GM12878 (cell line): ENCODE data around the gene ITGA5. TPM values are rescaled to one million over a fixed set of nuclear protein-coding genes. Genes with fewer than 3 reads are reported as not detected.

Experiments used
- ATAC-seq: fragments of 200-7000 bp; cut with Tn5 transposase; 3 replicates; pipeline ENCODE4 v1.9.1; 2020; ENCODE audit warnings: mild to moderate bottlenecking, moderate library complexity
- BruUV-seq: library from RNA; stranded (reverse); fragments of 400-500 nt; replicated peaks from 2 replicates; lab custom pipeline; 2021; lab: Mats Ljungman, UMichigan
- CTCF ChIA-PET: fragments of 300-600 bp; sonication (Branson Sonifier 250); formaldehyde crosslinking; extraction: SDS; loops from one replicate; lab custom pipeline; 2021; ENCODE audit warnings: inconsistent platforms; lab: Yijun Ruan, JAX
- POLR2A ChIA-PET: fragments of 350-600 bp; formaldehyde crosslinking; extraction: SDS; loops from one replicate; lab custom pipeline; 2021; ENCODE audit warnings: inconsistent platforms; lab: Charles Lee
- RAD21 ChIA-PET: fragments of 300-600 bp; sonication (Branson Sonifier 250); formaldehyde crosslinking; loops from one replicate; lab custom pipeline; 2023; ENCODE audit warnings: antibody characterized with exemption; ENCODE audit not compliant: unreplicated experiment; lab: Charles Lee
- SMC1A ChIA-PET: fragments of 300-600 bp; sonication (Branson Sonifier 250); formaldehyde crosslinking; loops from one replicate; lab custom pipeline; 2023; ENCODE audit not compliant: unreplicated experiment, uncharacterized antibody; lab: Charles Lee
- DNase-seq: peaks from one replicate; pipeline ENCODE4 v3.0.0-alpha.2; 2011; ENCODE audit warnings: low read depth, low spot score
- FAIRE-seq: peaks from 3 replicates; lab custom pipeline; 2011; peaks lifted over from hg19 to GRCh38; lab: Jason Lieb, UNC
- H2AFZ ChIP-seq: 2 replicates; pipeline ENCODE4 v1.6.0; 2011; ENCODE audit warnings: low read depth, low read length, control low read depth; ENCODE audit not compliant: control insufficient read depth
- H3K27ac ChIP-seq: 2 replicates; pipeline ENCODE4 v1.5.1; 2011; ENCODE audit warnings: control low read depth; ENCODE audit not compliant: control insufficient read depth, insufficient read depth
- H3K27me3 ChIP-seq, 2 experiments: replicated peaks in 1 of 2; 2 replicates each; pipeline versions ENCODE4 v1.6.0 to v1.6.1; 2011; ENCODE audit warnings: low read length in 1 of 2; ENCODE audit not compliant: control insufficient read depth in 2 of 2, insufficient read depth in 2 of 2
- H3K36me3 ChIP-seq, 2 experiments: 2 replicates each; pipeline ENCODE4 v1.5.1; 2011; ENCODE audit warnings: low read length in 1 of 2; ENCODE audit not compliant: control insufficient read depth in 2 of 2, insufficient read depth in 2 of 2
- H3K4me1 ChIP-seq: 2 replicates; pipeline ENCODE4 v1.6.1; 2011; ENCODE audit warnings: mild to moderate bottlenecking, low read length, moderate library complexity, mixed read lengths; ENCODE audit not compliant: control insufficient read depth, insufficient read depth
- H3K4me2 ChIP-seq: 2 replicates; pipeline ENCODE4 v1.6.0; 2011; ENCODE audit warnings: control low read depth; ENCODE audit not compliant: control insufficient read depth, insufficient read depth
- H3K4me3 ChIP-seq: fragments of 200-600 bp; sonication (generic); 2 replicates; pipeline ENCODE4 v1.5.1; 2016
- H3K79me2 ChIP-seq: 2 replicates; pipeline ENCODE4 v1.6.0; 2011; ENCODE audit warnings: low read length; ENCODE audit not compliant: control insufficient read depth, insufficient read depth
- H3K9ac ChIP-seq: 2 replicates; pipeline ENCODE4 v1.8.0; 2011; ENCODE audit warnings: low read length, control low read depth, mixed read lengths; ENCODE audit not compliant: control insufficient read depth, insufficient read depth
- H3K9me3 ChIP-seq: replicated peaks from 3 replicates; pipeline ENCODE4 v1.5.1; 2011; ENCODE audit warnings: mild to moderate bottlenecking, low read length; ENCODE audit not compliant: control insufficient read depth, insufficient read depth
- H4K20me1 ChIP-seq: 2 replicates; pipeline ENCODE4 v1.6.0; 2011; ENCODE audit not compliant: control insufficient read depth, insufficient read depth
- CBFB ChIP-seq: IDR thresholded peaks from 2 replicates; pipeline ENCODE4 v1.6.1; 2016; ENCODE audit warnings: antibody characterized with exemption, low read depth
- CREM ChIP-seq: IDR thresholded peaks from 2 replicates; pipeline ENCODE4 v1.6.1; 2014; ENCODE audit warnings: antibody characterized with exemption, low read depth
- ETV6 ChIP-seq, 2 experiments: fragments of 450-650 bp in 1 of 2; IDR thresholded peaks in 1 of 2; conservative IDR thresholded peaks in 1 of 2; 2 replicates each; pipeline ENCODE4 v1.6.1; 2014; ENCODE audit warnings: antibody characterized with exemption in 1 of 2, borderline replicate concordance in 1 of 2, low read depth in 1 of 2, mild to moderate bottlenecking in 1 of 2, moderate library complexity in 1 of 2
- HDAC6 ChIP-seq: fragments of 200-600 bp; sonication (generic); IDR thresholded peaks from one replicate; pipeline ENCODE4 v1.8.0; 2017; ENCODE audit warnings: antibody characterized with exemption; ENCODE audit not compliant: unreplicated experiment
- NBN ChIP-seq: fragments of 450-650 bp; IDR thresholded peaks from 2 replicates; pipeline ENCODE4 v1.6.1; 2016
- PBX3 ChIP-seq: IDR thresholded peaks from 2 replicates; pipeline ENCODE4 v1.6.1; 2011; ENCODE audit warnings: mild to moderate bottlenecking, low read depth, low read length, moderate library complexity; ENCODE audit not compliant: insufficient replicate concordance
- RAD51 ChIP-seq: fragments of 450-650 bp; IDR thresholded peaks from 2 replicates; pipeline ENCODE4 v1.6.1; 2016; ENCODE audit warnings: moderate library complexity, mild to moderate bottlenecking, inconsistent platforms
- SMAD5 ChIP-seq: IDR thresholded peaks from 2 replicates; pipeline ENCODE4 v1.6.1; 2016; ENCODE audit warnings: antibody characterized with exemption, low read depth
- SPI1 ChIP-seq: IDR thresholded peaks from 2 replicates; pipeline ENCODE4 v1.6.1; 2011; ENCODE audit warnings: low read depth, mild to moderate bottlenecking, low read length, moderate library complexity, borderline replicate concordance; ENCODE audit not compliant: insufficient read depth
- TCF7 ChIP-seq: IDR thresholded peaks from 2 replicates; pipeline ENCODE4 v1.6.1; 2014; ENCODE audit warnings: antibody characterized with exemption, borderline replicate concordance
- ZBTB33 ChIP-seq: fragments of 450-650 bp; IDR thresholded peaks from 2 replicates; pipeline ENCODE4 v1.6.1; 2017; ENCODE audit warnings: mild to moderate bottlenecking
- ZNF207 ChIP-seq: fragments of 450-650 bp; IDR thresholded peaks from 2 replicates; pipeline ENCODE4 v1.6.1; 2014; ENCODE audit warnings: antibody characterized with exemption, mild to moderate bottlenecking, borderline replicate concordance
- in situ Hi-C: fragments of 300-500 bp; cut with MboI; formaldehyde crosslinking; loops from 9 replicates; pipeline ENCODE4 v1.14.3; 2018; ENCODE audit warnings: mixed read lengths
- intact Hi-C: fragments of 100-400 bp; cut with micrococcal nuclease; formaldehyde crosslinking; loops from one replicate; pipeline ENCODE4 v1.14.2; 2022; ENCODE audit not compliant: unreplicated experiment
- polyA plus RNA-seq, 11 experiments: library from polyadenylated mRNA; depleted of rRNA in 4 of 11; unstranded in 6 of 11; stranded (reverse) in 5 of 11; fragments of >200 nt; fragmentation: Nextera tagmentation in 4 of 11; fragmentation: Illumina TruSeq in 1 of 11; extraction: Ambion mirVana in 4 of 11; extraction: Trizol in 1 of 11; gene quantifications; 1 replicate in 1 of 11; 2 replicates in 10 of 11; pipeline versions ENCODE4 v1.2.1 to v1.2.3, GENCODE V29; 2011 to 2016; ENCODE audit warnings: inconsistent platforms in 2 of 11, missing spikeins in 2 of 11, low read depth in 1 of 11
- total RNA-seq, 4 experiments: library from RNA; depleted of rRNA in 3 of 4; stranded (reverse); fragments of >200 nt in 3 of 4; fragmentation: Illumina TruSeq in 1 of 4; extraction: Trizol in 1 of 4; gene quantifications; 2 replicates each; pipeline versions ENCODE4 v1.2.1 to v1.2.3, GENCODE V29; 2013 to 2021
- TF ChIP-seq, protein P1 (sequence below): fragments of 150-350 bp; IDR thresholded peaks from 2 replicates; pipeline ENCODE4 v1.6.1; 2016; ENCODE audit warnings: low read depth, low read length

The ITGA5 gene
- total and polyA plus RNA-seq, 10 of the 15 experiments (the other 5 are each of a cell fraction or from before 2014, with no cell fraction given) = 0.15 to 22.5 (median 0.61) TPM

DNA sequence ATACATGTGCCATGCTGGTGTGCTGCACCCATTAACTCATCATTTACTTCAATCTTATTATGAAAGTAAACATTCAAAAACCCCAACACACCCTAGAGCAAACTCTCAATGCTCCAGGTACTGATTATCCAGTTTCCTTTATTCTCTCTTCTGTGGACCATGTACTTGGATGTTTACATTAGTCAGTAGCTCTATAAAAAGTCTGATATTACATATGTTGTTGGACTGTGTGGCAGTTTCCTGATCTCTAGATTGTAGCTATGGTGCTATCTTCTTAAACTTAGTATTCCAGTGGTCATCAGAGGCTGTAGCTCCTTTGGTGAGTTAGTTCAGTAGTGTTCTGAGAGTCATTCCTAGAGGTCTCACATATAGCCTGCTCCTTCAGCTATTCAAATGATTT, 25.1 kb upstream of the ITGA5 start:
- FAIRE-seq = no peak
- CTCF ChIA-PET = interaction anchor here (0.5 to 33.3 kb wide), 13 partner anchors 11 to 224 kb away, joined by 3 to 1071 read pairs (median 3); no protein-coding TSS in a partner anchor
- TF ChIP-seq RAD51 (no peak), ETV6 (conservative IDR thresholded peaks at IDR 0.05 in 1 of 2, IDR thresholded peaks at IDR 0.05 in 1 of 2; ENCODE audit: borderline replicate concordance in 1 of 2, low read depth in 1 of 2) (no peak), SPI1 (no peak), SMAD5 (no peak), ZNF207 (no peak), HDAC6 (no peak), PBX3 (no peak), CBFB (no peak), CREM (no peak), TCF7 (no peak), NBN (no peak), ZBTB33 (no peak)
- TF ChIP-seq, protein P1, sequence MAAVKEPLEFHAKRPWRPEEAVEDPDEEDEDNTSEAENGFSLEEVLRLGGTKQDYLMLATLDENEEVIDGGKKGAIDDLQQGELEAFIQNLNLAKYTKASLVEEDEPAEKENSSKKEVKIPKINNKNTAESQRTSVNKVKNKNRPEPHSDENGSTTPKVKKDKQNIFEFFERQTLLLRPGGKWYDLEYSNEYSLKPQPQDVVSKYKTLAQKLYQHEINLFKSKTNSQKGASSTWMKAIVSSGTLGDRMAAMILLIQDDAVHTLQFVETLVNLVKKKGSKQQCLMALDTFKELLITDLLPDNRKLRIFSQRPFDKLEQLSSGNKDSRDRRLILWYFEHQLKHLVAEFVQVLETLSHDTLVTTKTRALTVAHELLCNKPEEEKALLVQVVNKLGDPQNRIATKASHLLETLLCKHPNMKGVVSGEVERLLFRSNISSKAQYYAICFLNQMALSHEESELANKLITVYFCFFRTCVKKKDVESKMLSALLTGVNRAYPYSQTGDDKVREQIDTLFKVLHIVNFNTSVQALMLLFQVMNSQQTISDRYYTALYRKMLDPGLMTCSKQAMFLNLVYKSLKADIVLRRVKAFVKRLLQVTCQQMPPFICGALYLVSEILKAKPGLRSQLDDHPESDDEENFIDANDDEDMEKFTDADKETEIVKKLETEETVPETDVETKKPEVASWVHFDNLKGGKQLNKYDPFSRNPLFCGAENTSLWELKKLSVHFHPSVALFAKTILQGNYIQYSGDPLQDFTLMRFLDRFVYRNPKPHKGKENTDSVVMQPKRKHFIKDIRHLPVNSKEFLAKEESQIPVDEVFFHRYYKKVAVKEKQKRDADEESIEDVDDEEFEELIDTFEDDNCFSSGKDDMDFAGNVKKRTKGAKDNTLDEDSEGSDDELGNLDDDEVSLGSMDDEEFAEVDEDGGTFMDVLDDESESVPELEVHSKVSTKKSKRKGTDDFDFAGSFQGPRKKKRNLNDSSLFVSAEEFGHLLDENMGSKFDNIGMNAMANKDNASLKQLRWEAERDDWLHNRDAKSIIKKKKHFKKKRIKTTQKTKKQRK = no peak
- no peak overlapping the region for H3K4me3 ChIP-seq
- no peak overlapping the region for H3K4me2 ChIP-seq
- no peaks in the 10 kb centered on the region; a peak in 1 of 4 replicates for H3K27me3 ChIP-seq
- intact Hi-C loops = no loop called here
- H3K79me2 ChIP-seq = no peaks in the 10 kb centered on the region
- SMC1A ChIA-PET = interaction anchor here (0.9 to 21.0 kb wide), 5 partner anchors 9 to 43 kb away, joined by 3 to 469 read pairs (median 4); no protein-coding TSS in a partner anchor
- H4K20me1 ChIP-seq = no peaks in the 10 kb centered on the region
- H2AFZ ChIP-seq = no peak overlapping the region
- DNase-seq = no peak
- RAD21 ChIA-PET = interaction anchor here (1.0 to 4.5 kb wide), 3 partner anchors 11 to 49 kb away, joined by 3 to 50 read pairs (median 3); no protein-coding TSS in a partner anchor
- no peaks in the 10 kb centered on the region for H3K36me3 ChIP-seq
- H3K27ac ChIP-seq = no peak overlapping the region
- no TSS peak for BruUV-seq
- in situ Hi-C loops = no loop called here
- H3K9ac ChIP-seq = no peak overlapping the region
- no peak for ATAC-seq
- 0 out of 2 replicates have a peak, but pooled peaks cover 3% of the 10 kb centered on the region for H3K4me1 ChIP-seq
- H3K9me3 ChIP-seq = no peaks in the 10 kb centered on the region
- POLR2A ChIA-PET = interaction anchor here (0.6 to 2.3 kb wide), 3 partner anchors 15 to 46 kb away, joined by 3 to 5 read pairs (median 3); no protein-coding TSS in a partner anchor
